ENCODE data around the gene UCN3. TPM values are rescaled to one million over a fixed set of nuclear protein-coding genes. Genes with fewer than 3 reads are reported as not detected.

UCN3 gene
- total and polyA plus RNA-seq, 2 experiments from 2014 or later = not detected

GRCh38 chr10:5369362-5370158 lies 4.8 kb downstream of the UCN3 start:
- Histone ChIP-seq H3K9me2 (replicated peaks; ENCODE audit: insufficient read depth) (no peaks in the 10 kb centered on the region), H4K20me1 (ENCODE audit: insufficient read depth, poor library complexity, severe bottlenecking) (no peaks in the 10 kb centered on the region), H3K4me3 (no peak overlapping the region), H3K4me1 (ENCODE audit: insufficient read depth) (no peaks in the 10 kb centered on the region), H3K79me2 (no peaks in the 10 kb centered on the region), H2AFZ (no peak overlapping the region), H3K27me3 (no peaks in the 10 kb centered on the region), H3K36me3 (replicated peaks; ENCODE audit: insufficient read depth, low read depth) (no peaks in the 10 kb centered on the region), H3K4me2 (no peak overlapping the region), H3K27ac (no peak overlapping the region), H3K9me3 (ENCODE audit: low read depth) (no peaks in the 10 kb centered on the region)
- 90% methylated on average over 10 of the region's 16 CpGs for WGBS (ENCODE audit: low lambda C conversion rate, missing lambda C conversion rate)
- TF ChIP-seq CTCF (IDR thresholded peaks at IDR 0.05; ENCODE audit: poor library complexity) (no peak), EZH2phosphoT487 (IDR thresholded peaks at IDR 0.05; ENCODE audit: low read depth, severe bottlenecking, unreplicated experiment) (no peak), EZH2 (IDR thresholded peaks at IDR 0.05; ENCODE audit: borderline replicate concordance) (no peak)
- DNase-seq (ENCODE audit: low spot score) = no peak

GRCh38 chr10:5370493-5371352 lies 6.0 kb downstream of the UCN3 start:
- Histone ChIP-seq H3K4me3 (no peak overlapping the region), H2AFZ (no peak overlapping the region), H3K9me3 (ENCODE audit: low read depth) (no peaks in the 10 kb centered on the region), H3K27ac (no peak overlapping the region), H3K79me2 (no peaks in the 10 kb centered on the region), H3K4me1 (ENCODE audit: insufficient read depth) (no peaks in the 10 kb centered on the region), H3K27me3 (no peaks in the 10 kb centered on the region), H3K9me2 (replicated peaks; ENCODE audit: insufficient read depth) (no peaks in the 10 kb centered on the region), H4K20me1 (ENCODE audit: insufficient read depth, poor library complexity, severe bottlenecking) (no peaks in the 10 kb centered on the region), H3K36me3 (replicated peaks; ENCODE audit: insufficient read depth, low read depth) (no peaks in the 10 kb centered on the region), H3K4me2 (no peak overlapping the region)
- DNase-seq (ENCODE audit: low spot score) = no peak
- TF ChIP-seq EZH2 (IDR thresholded peaks at IDR 0.05; ENCODE audit: borderline replicate concordance) = no peak
- no peak for TF ChIP-seq EZH2phosphoT487 (IDR thresholded peaks at IDR 0.05; ENCODE audit: low read depth, severe bottlenecking, unreplicated experiment)
- TF ChIP-seq CTCF (IDR thresholded peaks at IDR 0.05; ENCODE audit: poor library complexity) = no peak
- WGBS (ENCODE audit: low lambda C conversion rate, missing lambda C conversion rate) = 96% methylated on average over 12 of the region's 28 CpGs

GRCh38 chr10:5373307-5373706 lies 8.5 kb downstream of the UCN3 start:
- TF ChIP-seq EZH2 (IDR thresholded peaks at IDR 0.05; ENCODE audit: borderline replicate concordance) = no peak
- TF ChIP-seq CTCF (IDR thresholded peaks at IDR 0.05; ENCODE audit: poor library complexity) = no peak
- no peak for TF ChIP-seq EZH2phosphoT487 (IDR thresholded peaks at IDR 0.05; ENCODE audit: low read depth, severe bottlenecking, unreplicated experiment)
- DNase-seq (ENCODE audit: low spot score) = no peak
- H2AFZ ChIP-seq = no peak overlapping the region
- H4K20me1 ChIP-seq (ENCODE audit: insufficient read depth, poor library complexity, severe bottlenecking) = no peaks in the 10 kb centered on the region
- H3K4me2 ChIP-seq = no peak overlapping the region
- H3K36me3 ChIP-seq (replicated peaks; ENCODE audit: insufficient read depth, low read depth) = no peaks in the 10 kb centered on the region
- 81% methylated on average over 4 of the region's 4 CpGs for WGBS (ENCODE audit: low lambda C conversion rate, missing lambda C conversion rate)
- no peaks in the 10 kb centered on the region for H3K27me3 ChIP-seq
- no peak overlapping the region for H3K27ac ChIP-seq
- no peaks in the 10 kb centered on the region for H3K79me2 ChIP-seq
- no peaks in the 10 kb centered on the region for H3K4me1 ChIP-seq (ENCODE audit: insufficient read depth)
- no peak overlapping the region for H3K4me3 ChIP-seq
- H3K9me3 ChIP-seq (ENCODE audit: low read depth) = no peaks in the 10 kb centered on the region
- H3K9me2 ChIP-seq (replicated peaks; ENCODE audit: insufficient read depth) = no peaks in the 10 kb centered on the region
